K562 (cell line): ENCODE measurements around the gene MED22. TPM values are rescaled to one million over a fixed set of nuclear protein-coding genes. Genes with fewer than 3 reads are reported as not detected.

Source experiments
- BRD4 ChIP-seq: fragments of 200-600 bp; sonication (generic); IDR thresholded peaks from 2 replicates; pipeline ENCODE4 v1.6.1; 2017; ENCODE audit warnings: inconsistent platforms
- CC2D1A ChIP-seq: fragments of 450-650 bp; IDR thresholded peaks from 2 replicates; pipeline ENCODE4 v1.6.1; 2017; ENCODE audit warnings: mild to moderate bottlenecking
- CSDE1 ChIP-seq, 2 experiments: fragments of 450-650 bp; IDR thresholded peaks; 2 replicates each; pipeline ENCODE4 v1.6.1; 2016; ENCODE audit warnings: mild to moderate bottlenecking in 1 of 2
- HBP1 ChIP-seq: fragments of 450-650 bp; formaldehyde crosslinking; IDR thresholded peaks from 2 replicates; pipeline ENCODE4 v1.4.0; 2022; ENCODE audit warnings: missing genetic modification characterization
- ILF3 ChIP-seq: fragments of 450-650 bp; IDR thresholded peaks from 2 replicates; pipeline ENCODE4 v1.6.1; 2018; ENCODE audit warnings: antibody characterized with exemption, mild to moderate bottlenecking, moderate library complexity, borderline replicate concordance
- MBD2 ChIP-seq: sonication (generic); IDR thresholded peaks from 2 replicates; pipeline ENCODE4 v1.6.1; 2016; ENCODE audit warnings: low read depth, borderline replicate concordance
- MTA1 ChIP-seq: fragments of 450-650 bp; IDR thresholded peaks from 2 replicates; pipeline ENCODE4 v1.6.1; 2017; ENCODE audit warnings: borderline replicate concordance
- RAD21 ChIP-seq, 2 experiments: fragments of 250-450 bp in 1 of 2; fragments of 450-650 bp in 1 of 2; sonication (Bioruptor Pico) in 1 of 2; formaldehyde crosslinking in 1 of 2; IDR thresholded peaks in 1 of 2; conservative IDR thresholded peaks in 1 of 2; 2 replicates each; pipeline versions ENCODE4 v1.4.0 to v1.8.0; 2020 to 2022; ENCODE audit warnings: mild to moderate bottlenecking in 2 of 2, moderate library complexity in 1 of 2
- SP1 ChIP-seq: sonication (generic); formaldehyde crosslinking; IDR thresholded peaks from 2 replicates; pipeline ENCODE4 v1.8.1; 2022; ENCODE audit warnings: mild to moderate bottlenecking, missing genetic modification reagents
- STAG1 ChIP-seq: sonication (generic); formaldehyde crosslinking; IDR thresholded peaks from 2 replicates; pipeline ENCODE4 v1.5.0; 2020; ENCODE audit warnings: missing genetic modification reagents, borderline replicate concordance
- TFAM ChIP-seq: fragments of 250-450 bp; sonication (Bioruptor Pico); conservative IDR thresholded peaks from 2 replicates; pipeline ENCODE4 v1.5.0; 2021; ENCODE audit warnings: mild to moderate bottlenecking, moderate library complexity
- TFE3 ChIP-seq: fragments of 450-650 bp; formaldehyde crosslinking; IDR thresholded peaks from 2 replicates; pipeline ENCODE4 v1.4.0; 2020; ENCODE audit warnings: mild to moderate bottlenecking, mixed read lengths
- ZBTB5 ChIP-seq: fragments of 450-650 bp; IDR thresholded peaks from 2 replicates; pipeline ENCODE4 v1.6.1; 2017; ENCODE audit warnings: antibody characterized with exemption
- ZNF449 ChIP-seq: fragments of 250-450 bp; sonication (Bioruptor Pico); IDR thresholded peaks from 2 replicates; pipeline ENCODE4 v1.8.0; 2022; ENCODE audit warnings: moderate library complexity, mild to moderate bottlenecking, inconsistent platforms
- ZNF584 ChIP-seq: fragments of 200-800 bp; sonication (Bioruptor generic); IDR thresholded peaks from 2 replicates; pipeline ENCODE4 v1.6.1; 2016; ENCODE audit warnings: low read depth, mild to moderate bottlenecking, missing genetic modification characterization, missing compliant biosample characterization
- ZNF592 ChIP-seq: fragments of 450-650 bp; IDR thresholded peaks from 2 replicates; pipeline ENCODE4 v1.6.1; 2017; ENCODE audit warnings: antibody characterized with exemption, mild to moderate bottlenecking
- polyA plus RNA-seq, 8 experiments: library from polyadenylated mRNA; depleted of rRNA in 4 of 8; stranded (reverse) in 5 of 8; unstranded in 3 of 8; fragments of >200 nt; fragmentation: Nextera tagmentation in 2 of 8; fragmentation: Illumina TruSeq in 1 of 8; extraction: Ambion mirVana in 2 of 8; extraction: Trizol in 1 of 8; gene quantifications; 2 replicates each; pipeline versions ENCODE4 v1.2.1 to v1.2.3, GENCODE V29; 2011 to 2014; ENCODE audit warnings: inconsistent platforms in 1 of 8, missing spikeins in 1 of 8
- total RNA-seq, 7 experiments: library from RNA; depleted of rRNA in 6 of 7; stranded (reverse); fragments of >200 nt in 6 of 7; fragmentation: Illumina TruSeq in 2 of 7; extraction: Trizol in 2 of 7; gene quantifications; 2 replicates each; pipeline versions ENCODE4 v1.2.1 to v1.2.3, GENCODE V29; 2011 to 2021; ENCODE audit warnings: low replicate concordance in 1 of 7

Gene MED22
- total and polyA plus RNA-seq, 9 of the 15 experiments (the other 6 are each of a cell fraction or from before 2014, with no cell fraction given), result 0.73 to 35.6 (median 22.3) TPM

- TF ChIP-seq RAD21 (CRISPR knock-in tag; conservative IDR thresholded peaks at IDR 0.05 in 1 of 2, IDR thresholded peaks at IDR 0.05 in 1 of 2) (peak; percentile 45 to 56), TFE3 (CRISPR knock-in tag) (no peak), HBP1 (CRISPR knock-in tag) (no peak), STAG1 (CRISPR knock-in tag) (peak; percentile 75; the same call in 1 of the 2 replicates), ZNF584 (no peak), ILF3 (peak; percentile 6; the same call in 1 of the 2 replicates), CC2D1A (peak; percentile 27; the same call in 1 of the 2 replicates), BRD4 (no peak), ZNF449 (CRISPR knock-in tag) (no peak), MBD2 (0 out of 2 replicates have a peak, but pooled peaks have one; percentile 31), MTA1 (no peak), ZBTB5 (no peak), SP1 (CRISPR knock-in tag) (peak; percentile 78), CSDE1 (IDR thresholded peaks at IDR 0.05) (no peak), TFAM (CRISPR knock-in tag) (no peak), ZNF592 (0 out of 2 replicates have a peak, but pooled peaks have one; percentile 54)
Observed at GRCh38 chr9:133351908-133352634, 4.1 kb upstream of the MED22 start (continued).
